ENCODE measurements around the gene LPP.

DNA sequence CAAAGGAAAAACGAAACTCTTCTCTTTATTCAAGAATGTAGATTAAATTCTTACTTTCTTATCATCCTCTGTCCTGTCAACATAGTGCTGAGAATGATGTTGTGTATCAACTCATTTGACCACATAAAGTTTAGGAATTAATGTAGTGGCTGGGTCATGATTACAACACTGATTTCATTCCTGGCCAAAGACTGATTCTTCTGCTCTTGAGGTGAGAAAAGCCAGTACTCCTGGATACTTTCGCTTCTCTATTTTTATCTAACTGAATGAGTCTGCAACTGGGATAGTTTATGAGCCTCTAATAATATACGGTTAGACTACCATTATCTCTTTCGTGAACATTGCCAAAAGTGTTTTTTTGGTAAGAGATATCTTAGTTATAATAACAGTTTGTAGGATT lies 173.0 kb downstream of the LPP start:
- TF ChIP-seq, protein P1, sequence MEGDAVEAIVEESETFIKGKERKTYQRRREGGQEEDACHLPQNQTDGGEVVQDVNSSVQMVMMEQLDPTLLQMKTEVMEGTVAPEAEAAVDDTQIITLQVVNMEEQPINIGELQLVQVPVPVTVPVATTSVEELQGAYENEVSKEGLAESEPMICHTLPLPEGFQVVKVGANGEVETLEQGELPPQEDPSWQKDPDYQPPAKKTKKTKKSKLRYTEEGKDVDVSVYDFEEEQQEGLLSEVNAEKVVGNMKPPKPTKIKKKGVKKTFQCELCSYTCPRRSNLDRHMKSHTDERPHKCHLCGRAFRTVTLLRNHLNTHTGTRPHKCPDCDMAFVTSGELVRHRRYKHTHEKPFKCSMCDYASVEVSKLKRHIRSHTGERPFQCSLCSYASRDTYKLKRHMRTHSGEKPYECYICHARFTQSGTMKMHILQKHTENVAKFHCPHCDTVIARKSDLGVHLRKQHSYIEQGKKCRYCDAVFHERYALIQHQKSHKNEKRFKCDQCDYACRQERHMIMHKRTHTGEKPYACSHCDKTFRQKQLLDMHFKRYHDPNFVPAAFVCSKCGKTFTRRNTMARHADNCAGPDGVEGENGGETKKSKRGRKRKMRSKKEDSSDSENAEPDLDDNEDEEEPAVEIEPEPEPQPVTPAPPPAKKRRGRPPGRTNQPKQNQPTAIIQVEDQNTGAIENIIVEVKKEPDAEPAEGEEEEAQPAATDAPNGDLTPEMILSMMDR (IDR thresholded peaks at IDR 0.05; ENCODE audit: low read length) = no peak
- no peak for TF ChIP-seq EZH2 (optimal IDR thresholded peaks at IDR 0.05; ENCODE audit: low read depth, low read length)
- TF ChIP-seq EZH2phosphoT487 (IDR thresholded peaks at IDR 0.05; ENCODE audit: low read length) = no peak

Data from MM.1S (cell line).